Measurements from ENCODE around the gene ZSCAN21.

The ZSCAN21 gene

DNA sequence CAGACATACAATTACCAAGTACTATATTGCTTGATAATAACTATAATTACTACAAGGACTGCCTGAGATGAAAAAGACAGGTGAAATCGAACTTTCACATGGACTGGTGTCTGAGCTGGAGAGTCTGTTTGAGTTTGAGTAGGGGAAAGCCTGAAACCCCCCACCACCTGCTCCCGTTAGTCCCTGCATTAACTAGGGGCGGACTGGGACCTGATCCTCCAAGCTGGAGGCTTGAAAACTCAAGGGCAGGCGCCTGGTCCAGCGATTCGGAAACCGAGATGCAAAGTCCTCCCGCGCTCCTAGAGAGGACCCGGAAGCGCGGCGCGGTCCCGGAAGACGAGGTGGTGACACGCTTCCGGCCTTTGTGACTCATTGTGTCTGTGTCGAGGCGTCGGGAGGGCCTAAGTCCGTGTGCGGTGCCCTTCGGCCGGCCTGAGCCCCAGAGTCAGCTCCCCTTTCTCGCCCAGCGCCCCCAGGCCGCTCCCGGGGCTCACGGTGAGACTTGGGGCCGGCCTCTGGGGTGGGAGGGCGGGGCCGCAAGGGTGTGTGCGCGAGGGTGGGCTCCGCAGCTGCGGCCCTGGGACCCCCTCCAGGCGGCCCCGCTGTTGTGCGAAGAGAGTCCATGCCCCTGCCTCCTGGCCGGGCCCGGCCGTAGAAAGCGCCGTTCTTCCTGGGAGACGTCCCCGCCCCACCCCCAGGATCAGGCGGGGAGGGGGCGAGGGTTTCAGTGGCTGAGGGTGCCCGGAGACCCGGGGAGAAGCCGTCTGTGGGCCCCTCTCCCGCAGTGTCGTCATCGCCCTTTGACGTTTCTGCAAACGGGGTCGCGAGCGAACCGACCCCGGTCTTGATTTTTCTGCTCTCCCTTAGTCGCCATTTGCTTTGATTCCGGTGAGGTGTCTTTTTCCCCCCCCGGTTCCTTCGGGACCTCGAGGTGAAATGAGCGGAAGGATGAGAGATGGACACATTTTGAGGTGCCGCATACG, 34.1 kb upstream of the ZSCAN21 start, which contains the start of gene ZKSCAN1 (continued):
- TF ChIP-seq, protein P1, sequence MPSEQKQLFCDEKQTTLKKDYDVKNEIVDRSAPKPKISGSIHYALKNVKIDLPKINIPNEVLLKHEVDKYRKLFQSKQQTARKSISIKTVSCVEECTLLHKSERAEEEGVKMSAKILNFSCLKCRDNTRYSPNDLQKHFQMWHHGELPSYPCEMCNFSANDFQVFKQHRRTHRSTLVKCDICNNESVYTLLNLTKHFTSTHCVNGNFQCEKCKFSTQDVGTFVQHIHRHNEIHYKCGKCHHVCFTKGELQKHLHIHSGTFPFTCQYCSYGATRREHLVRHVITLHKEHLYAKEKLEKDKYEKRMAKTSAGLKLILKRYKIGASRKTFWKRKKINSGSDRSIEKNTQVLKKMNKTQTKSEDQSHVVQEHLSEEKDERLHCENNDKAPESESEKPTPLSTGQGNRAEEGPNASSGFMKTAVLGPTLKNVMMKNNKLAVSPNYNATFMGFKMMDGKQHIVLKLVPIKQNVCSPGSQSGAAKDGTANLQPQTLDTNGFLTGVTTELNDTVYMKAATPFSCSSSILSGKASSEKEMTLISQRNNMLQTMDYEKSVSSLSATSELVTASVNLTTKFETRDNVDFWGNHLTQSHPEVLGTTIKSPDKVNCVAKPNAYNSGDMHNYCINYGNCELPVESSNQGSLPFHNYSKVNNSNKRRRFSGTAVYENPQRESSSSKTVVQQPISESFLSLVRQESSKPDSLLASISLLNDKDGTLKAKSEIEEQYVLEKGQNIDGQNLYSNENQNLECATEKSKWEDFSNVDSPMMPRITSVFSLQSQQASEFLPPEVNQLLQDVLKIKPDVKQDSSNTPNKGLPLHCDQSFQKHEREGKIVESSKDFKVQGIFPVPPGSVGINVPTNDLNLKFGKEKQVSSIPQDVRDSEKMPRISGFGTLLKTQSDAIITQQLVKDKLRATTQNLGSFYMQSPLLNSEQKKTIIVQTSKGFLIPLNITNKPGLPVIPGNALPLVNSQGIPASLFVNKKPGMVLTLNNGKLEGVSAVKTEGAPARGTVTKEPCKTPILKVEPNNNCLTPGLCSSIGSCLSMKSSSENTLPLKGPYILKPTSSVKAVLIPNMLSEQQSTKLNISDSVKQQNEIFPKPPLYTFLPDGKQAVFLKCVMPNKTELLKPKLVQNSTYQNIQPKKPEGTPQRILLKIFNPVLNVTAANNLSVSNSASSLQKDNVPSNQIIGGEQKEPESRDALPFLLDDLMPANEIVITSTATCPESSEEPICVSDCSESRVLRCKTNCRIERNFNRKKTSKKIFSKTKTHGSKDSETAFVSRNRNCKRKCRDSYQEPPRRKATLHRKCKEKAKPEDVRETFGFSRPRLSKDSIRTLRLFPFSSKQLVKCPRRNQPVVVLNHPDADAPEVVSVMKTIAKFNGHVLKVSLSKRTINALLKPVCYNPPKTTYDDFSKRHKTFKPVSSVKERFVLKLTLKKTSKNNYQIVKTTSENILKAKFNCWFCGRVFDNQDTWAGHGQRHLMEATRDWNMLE (tag by site-specific recombination; conservative IDR thresholded peaks at IDR 0.05; ENCODE audit: low read depth): peak; percentile 95
- TF ChIP-seq ZNF654 (tag by site-specific recombination; IDR thresholded peaks at IDR 0.05; ENCODE audit: low read depth): no peak
- TF ChIP-seq, protein P2, sequence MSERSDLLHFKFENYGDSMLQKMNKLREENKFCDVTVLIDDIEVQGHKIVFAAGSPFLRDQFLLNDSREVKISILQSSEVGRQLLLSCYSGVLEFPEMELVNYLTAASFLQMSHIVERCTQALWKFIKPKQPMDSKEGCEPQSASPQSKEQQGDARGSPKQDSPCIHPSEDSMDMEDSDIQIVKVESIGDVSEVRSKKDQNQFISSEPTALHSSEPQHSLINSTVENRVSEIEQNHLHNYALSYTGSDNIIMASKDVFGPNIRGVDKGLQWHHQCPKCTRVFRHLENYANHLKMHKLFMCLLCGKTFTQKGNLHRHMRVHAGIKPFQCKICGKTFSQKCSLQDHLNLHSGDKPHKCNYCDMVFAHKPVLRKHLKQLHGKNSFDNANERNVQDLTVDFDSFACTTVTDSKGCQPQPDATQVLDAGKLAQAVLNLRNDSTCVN (tag by site-specific recombination; optimal IDR thresholded peaks at IDR 0.05): peak; percentile 40
- 0 out of 2 replicates have a peak, but pooled peaks have one; percentile 32 for TF ChIP-seq ZNF2 (tag by site-specific recombination; IDR thresholded peaks at IDR 0.05)
- TF ChIP-seq ZNF24 (tag by site-specific recombination; IDR thresholded peaks at IDR 0.05): no peak
- TF ChIP-seq ZNF843 (tag by site-specific recombination; IDR thresholded peaks at IDR 0.05): 0 out of 2 replicates have a peak, but pooled peaks have one; percentile 30
- no peak for TF ChIP-seq ZNF621 (tag by site-specific recombination; IDR thresholded peaks at IDR 0.05)
- TF ChIP-seq ZNF548 (tag by site-specific recombination; IDR thresholded peaks at IDR 0.05): no peak
- TF ChIP-seq ZNF558 (tag by site-specific recombination; IDR thresholded peaks at IDR 0.05): no peak
- TF ChIP-seq ZNF670 (tag by site-specific recombination; IDR thresholded peaks at IDR 0.05; ENCODE audit: low read depth): no peak
- TF ChIP-seq, protein P3, sequence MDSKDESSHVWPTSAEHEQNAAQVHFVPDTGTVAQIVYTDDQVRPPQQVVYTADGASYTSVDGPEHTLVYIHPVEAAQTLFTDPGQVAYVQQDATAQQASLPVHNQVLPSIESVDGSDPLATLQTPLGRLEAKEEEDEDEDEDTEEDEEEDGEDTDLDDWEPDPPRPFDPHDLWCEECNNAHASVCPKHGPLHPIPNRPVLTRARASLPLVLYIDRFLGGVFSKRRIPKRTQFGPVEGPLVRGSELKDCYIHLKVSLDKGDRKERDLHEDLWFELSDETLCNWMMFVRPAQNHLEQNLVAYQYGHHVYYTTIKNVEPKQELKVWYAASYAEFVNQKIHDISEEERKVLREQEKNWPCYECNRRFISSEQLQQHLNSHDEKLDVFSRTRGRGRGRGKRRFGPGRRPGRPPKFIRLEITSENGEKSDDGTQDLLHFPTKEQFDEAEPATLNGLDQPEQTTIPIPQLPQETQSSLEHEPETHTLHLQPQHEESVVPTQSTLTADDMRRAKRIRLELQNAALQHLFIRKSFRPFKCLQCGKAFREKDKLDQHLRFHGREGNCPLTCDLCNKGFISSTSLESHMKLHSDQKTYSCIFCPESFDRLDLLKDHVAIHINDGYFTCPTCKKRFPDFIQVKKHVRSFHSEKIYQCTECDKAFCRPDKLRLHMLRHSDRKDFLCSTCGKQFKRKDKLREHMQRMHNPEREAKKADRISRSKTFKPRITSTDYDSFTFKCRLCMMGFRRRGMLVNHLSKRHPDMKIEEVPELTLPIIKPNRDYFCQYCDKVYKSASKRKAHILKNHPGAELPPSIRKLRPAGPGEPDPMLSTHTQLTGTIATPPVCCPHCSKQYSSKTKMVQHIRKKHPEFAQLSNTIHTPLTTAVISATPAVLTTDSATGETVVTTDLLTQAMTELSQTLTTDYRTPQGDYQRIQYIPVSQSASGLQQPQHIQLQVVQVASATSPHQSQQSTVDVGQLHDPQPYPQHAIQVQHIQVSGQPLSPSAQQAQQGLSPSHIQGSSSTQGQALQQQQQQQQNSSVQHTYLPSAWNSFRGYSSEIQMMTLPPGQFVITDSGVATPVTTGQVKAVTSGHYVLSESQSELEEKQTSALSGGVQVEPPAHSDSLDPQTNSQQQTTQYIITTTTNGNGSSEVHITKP (tag by site-specific recombination; IDR thresholded peaks at IDR 0.05): no peak
- TF ChIP-seq, protein P4, sequence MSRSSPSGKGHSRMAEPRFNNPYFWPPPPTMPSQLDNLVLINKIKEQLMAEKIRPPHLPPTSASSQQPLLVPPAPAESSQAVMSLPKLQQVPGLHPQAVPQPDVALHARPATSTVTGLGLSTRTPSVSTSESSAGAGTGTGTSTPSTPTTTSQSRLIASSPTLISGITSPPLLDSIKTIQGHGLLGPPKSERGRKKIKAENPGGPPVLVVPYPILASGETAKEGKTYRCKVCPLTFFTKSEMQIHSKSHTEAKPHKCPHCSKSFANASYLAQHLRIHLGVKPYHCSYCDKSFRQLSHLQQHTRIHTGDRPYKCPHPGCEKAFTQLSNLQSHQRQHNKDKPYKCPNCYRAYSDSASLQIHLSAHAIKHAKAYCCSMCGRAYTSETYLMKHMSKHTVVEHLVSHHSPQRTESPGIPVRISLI (tag by site-specific recombination; IDR thresholded peaks at IDR 0.05): no peak
- no peak for TF ChIP-seq ZNF473 (tag by site-specific recombination; IDR thresholded peaks at IDR 0.05)
- no peak for TF ChIP-seq ZNF146 (tag by site-specific recombination; IDR thresholded peaks at IDR 0.05)
- no peak for TF ChIP-seq GLI2 (tag by site-specific recombination; IDR thresholded peaks at IDR 0.05; ENCODE audit: borderline replicate concordance, low read depth)
- TF ChIP-seq, protein P5, sequence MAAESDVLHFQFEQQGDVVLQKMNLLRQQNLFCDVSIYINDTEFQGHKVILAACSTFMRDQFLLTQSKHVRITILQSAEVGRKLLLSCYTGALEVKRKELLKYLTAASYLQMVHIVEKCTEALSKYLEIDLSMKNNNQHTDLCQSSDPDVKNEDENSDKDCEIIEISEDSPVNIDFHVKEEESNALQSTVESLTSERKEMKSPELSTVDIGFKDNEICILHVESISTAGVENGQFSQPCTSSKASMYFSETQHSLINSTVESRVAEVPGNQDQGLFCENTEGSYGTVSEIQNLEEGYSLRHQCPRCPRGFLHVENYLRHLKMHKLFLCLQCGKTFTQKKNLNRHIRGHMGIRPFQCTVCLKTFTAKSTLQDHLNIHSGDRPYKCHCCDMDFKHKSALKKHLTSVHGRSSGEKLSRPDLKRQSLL (tag by site-specific recombination; IDR thresholded peaks at IDR 0.05): 0 out of 2 replicates have a peak, but pooled peaks have one; percentile 24
- TF ChIP-seq, protein P6, sequence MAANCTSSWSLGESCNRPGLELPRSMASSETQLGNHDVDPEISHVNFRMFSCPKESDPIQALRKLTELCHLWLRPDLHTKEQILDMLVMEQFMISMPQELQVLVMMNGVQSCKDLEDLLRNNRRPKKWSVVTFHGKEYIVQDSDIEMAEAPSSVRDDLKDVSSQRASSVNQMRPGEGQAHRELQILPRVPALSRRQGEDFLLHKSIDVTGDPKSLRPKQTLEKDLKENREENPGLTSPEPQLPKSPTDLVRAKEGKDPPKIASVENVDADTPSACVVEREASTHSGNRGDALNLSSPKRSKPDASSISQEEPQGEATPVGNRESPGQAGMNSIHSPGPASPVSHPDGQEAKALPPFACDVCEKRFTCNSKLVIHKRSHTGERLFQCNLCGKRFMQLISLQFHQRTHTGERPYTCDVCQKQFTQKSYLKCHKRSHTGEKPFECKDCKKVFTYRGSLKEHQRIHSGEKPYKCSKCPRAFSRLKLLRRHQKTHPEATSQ (tag by site-specific recombination; IDR thresholded peaks at IDR 0.05): no peak
- no peak for TF ChIP-seq ZNF138 (tag by site-specific recombination; IDR thresholded peaks at IDR 0.05; ENCODE audit: borderline replicate concordance)
- TF ChIP-seq KLF10 (tag by site-specific recombination; IDR thresholded peaks at IDR 0.05): no peak
- no peak for TF ChIP-seq ZBTB8A (tag by site-specific recombination; IDR thresholded peaks at IDR 0.05)
- TF ChIP-seq ZNF791 (tag by site-specific recombination; IDR thresholded peaks at IDR 0.05): no peak
- TF ChIP-seq, protein P7, sequence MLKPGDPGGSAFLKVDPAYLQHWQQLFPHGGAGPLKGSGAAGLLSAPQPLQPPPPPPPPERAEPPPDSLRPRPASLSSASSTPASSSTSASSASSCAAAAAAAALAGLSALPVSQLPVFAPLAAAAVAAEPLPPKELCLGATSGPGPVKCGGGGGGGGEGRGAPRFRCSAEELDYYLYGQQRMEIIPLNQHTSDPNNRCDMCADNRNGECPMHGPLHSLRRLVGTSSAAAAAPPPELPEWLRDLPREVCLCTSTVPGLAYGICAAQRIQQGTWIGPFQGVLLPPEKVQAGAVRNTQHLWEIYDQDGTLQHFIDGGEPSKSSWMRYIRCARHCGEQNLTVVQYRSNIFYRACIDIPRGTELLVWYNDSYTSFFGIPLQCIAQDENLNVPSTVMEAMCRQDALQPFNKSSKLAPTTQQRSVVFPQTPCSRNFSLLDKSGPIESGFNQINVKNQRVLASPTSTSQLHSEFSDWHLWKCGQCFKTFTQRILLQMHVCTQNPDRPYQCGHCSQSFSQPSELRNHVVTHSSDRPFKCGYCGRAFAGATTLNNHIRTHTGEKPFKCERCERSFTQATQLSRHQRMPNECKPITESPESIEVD (tag by site-specific recombination; IDR thresholded peaks at IDR 0.05): no peak
- no peak for TF ChIP-seq ZNF112 (tag by site-specific recombination; IDR thresholded peaks at IDR 0.05)
